K562 (cell line): ENCODE results near the gene FCHO1. TPM values are rescaled to one million over a fixed set of nuclear protein-coding genes. Genes with fewer than 3 reads are reported as not detected.

Source experiments
- ETV1 ChIP-seq: fragments of 450-650 bp; conservative IDR thresholded peaks from 2 replicates; pipeline ENCODE4 v1.6.1; 2016; ENCODE audit warnings: missing genetic modification characterization, control low read depth, low read depth, missing compliant biosample characterization
- ETV6 ChIP-seq, 3 experiments: fragments of 150-350 bp in 1 of 3; sonication (generic) in 1 of 3; formaldehyde crosslinking in 1 of 3; IDR thresholded peaks; 2 replicates each; pipeline versions ENCODE4 v1.6.1 to v1.8.0; 2014 to 2022; ENCODE audit warnings: borderline replicate concordance in 2 of 3, low read depth in 2 of 3, antibody characterized with exemption in 1 of 3, low read length in 1 of 3, mild to moderate bottlenecking in 1 of 3, missing genetic modification reagents in 1 of 3
- HCFC1 ChIP-seq: IDR thresholded peaks from 2 replicates; pipeline ENCODE4 v1.6.1; 2012; ENCODE audit warnings: low read depth, low read length, improper control_type of control experiment
- HDAC1 ChIP-seq, 2 experiments: fragments of 450-650 bp; IDR thresholded peaks; 2 replicates each; pipeline ENCODE4 v1.6.1; 2016 to 2017; ENCODE audit warnings: inconsistent platforms in 1 of 2, mild to moderate bottlenecking in 1 of 2, moderate library complexity in 1 of 2
- JUND ChIP-seq, 2 experiments: IDR thresholded peaks; 2 replicates in 1 of 2; 3 replicates in 1 of 2; pipeline ENCODE4 v1.6.1; 2011; ENCODE audit warnings: borderline replicate concordance in 2 of 2, low read depth in 2 of 2, low read length in 2 of 2, improper control_type of control experiment in 1 of 2, missing biosample characterization in 1 of 2, missing genetic modification characterization in 1 of 2, missing genetic modification reagents in 1 of 2
- NFIC ChIP-seq: fragments of 450-650 bp; IDR thresholded peaks from 2 replicates; pipeline ENCODE4 v1.6.1; 2017; ENCODE audit warnings: mild to moderate bottlenecking, inconsistent platforms
- PRDM10 ChIP-seq: fragments of 450-650 bp; IDR thresholded peaks from 2 replicates; pipeline ENCODE4 v1.6.1; 2018; ENCODE audit not compliant: partially characterized antibody
- PTRF ChIP-seq: fragments of 450-650 bp; IDR thresholded peaks from 2 replicates; pipeline ENCODE4 v1.6.1; 2016; ENCODE audit warnings: mild to moderate bottlenecking, missing genetic modification characterization, missing compliant biosample characterization
- RAD51 ChIP-seq: fragments of 450-650 bp; IDR thresholded peaks from 2 replicates; pipeline ENCODE4 v1.7.1; 2016; ENCODE audit warnings: low read depth, mild to moderate bottlenecking, borderline replicate concordance
- YY1 ChIP-seq, 3 experiments: IDR thresholded peaks; 2 replicates each; pipeline ENCODE4 v1.6.1; 2011; ENCODE audit warnings: low read length in 2 of 3, mild to moderate bottlenecking in 2 of 3, moderate library complexity in 2 of 3, borderline replicate concordance in 1 of 3, control low read depth in 1 of 3, low read depth in 1 of 3; ENCODE audit not compliant: insufficient read depth in 3 of 3, insufficient replicate concordance in 2 of 3, control insufficient read depth in 1 of 3, insufficient read length in 1 of 3; ENCODE audit errors: extremely low read depth in 1 of 3
- ZBTB11 ChIP-seq, 3 experiments: fragments of 200-800 bp in 1 of 3; fragments of 250-450 bp in 1 of 3; fragments of 450-650 bp in 1 of 3; sonication (Bioruptor Pico) in 1 of 3; sonication (Bioruptor generic) in 1 of 3; formaldehyde crosslinking in 1 of 3; IDR thresholded peaks; 2 replicates each; pipeline versions ENCODE4 v1.6.1 to v1.8.0; 2016 to 2022; ENCODE audit warnings: mild to moderate bottlenecking in 2 of 3, missing genetic modification characterization in 2 of 3, missing compliant biosample characterization in 1 of 3, moderate library complexity in 1 of 3
- ZNF398 ChIP-seq: fragments of 250-450 bp; sonication (Bioruptor Pico); IDR thresholded peaks from 2 replicates; pipeline ENCODE4 v1.8.0; 2021; ENCODE audit warnings: moderate library complexity, mild to moderate bottlenecking, inconsistent platforms
- polyA plus RNA-seq, 8 experiments: library from polyadenylated mRNA; depleted of rRNA in 4 of 8; stranded (reverse) in 5 of 8; unstranded in 3 of 8; fragments of >200 nt; fragmentation: Nextera tagmentation in 2 of 8; fragmentation: Illumina TruSeq in 1 of 8; extraction: Ambion mirVana in 2 of 8; extraction: Trizol in 1 of 8; gene quantifications; 2 replicates each; pipeline versions ENCODE4 v1.2.1 to v1.2.3, GENCODE V29; 2011 to 2014; ENCODE audit warnings: inconsistent platforms in 1 of 8, missing spikeins in 1 of 8
- total RNA-seq, 7 experiments: library from RNA; depleted of rRNA in 6 of 7; stranded (reverse); fragments of >200 nt in 6 of 7; fragmentation: Illumina TruSeq in 2 of 7; extraction: Trizol in 2 of 7; gene quantifications; 2 replicates each; pipeline versions ENCODE4 v1.2.1 to v1.2.3, GENCODE V29; 2011 to 2021; ENCODE audit warnings: low replicate concordance in 1 of 7
- TF ChIP-seq, protein P1 (sequence below): fragments of 250-450 bp; sonication (Bioruptor Pico); IDR thresholded peaks from 2 replicates; pipeline ENCODE4 v1.8.0; 2022; ENCODE audit warnings: moderate library complexity, mild to moderate bottlenecking, inconsistent platforms

The FCHO1 gene
- total and polyA plus RNA-seq, 9 of the 15 experiments (the other 6 are each of a cell fraction or from before 2014, with no cell fraction given) = 0.21 to 58.9 (median 18.3) TPM

DNA sequence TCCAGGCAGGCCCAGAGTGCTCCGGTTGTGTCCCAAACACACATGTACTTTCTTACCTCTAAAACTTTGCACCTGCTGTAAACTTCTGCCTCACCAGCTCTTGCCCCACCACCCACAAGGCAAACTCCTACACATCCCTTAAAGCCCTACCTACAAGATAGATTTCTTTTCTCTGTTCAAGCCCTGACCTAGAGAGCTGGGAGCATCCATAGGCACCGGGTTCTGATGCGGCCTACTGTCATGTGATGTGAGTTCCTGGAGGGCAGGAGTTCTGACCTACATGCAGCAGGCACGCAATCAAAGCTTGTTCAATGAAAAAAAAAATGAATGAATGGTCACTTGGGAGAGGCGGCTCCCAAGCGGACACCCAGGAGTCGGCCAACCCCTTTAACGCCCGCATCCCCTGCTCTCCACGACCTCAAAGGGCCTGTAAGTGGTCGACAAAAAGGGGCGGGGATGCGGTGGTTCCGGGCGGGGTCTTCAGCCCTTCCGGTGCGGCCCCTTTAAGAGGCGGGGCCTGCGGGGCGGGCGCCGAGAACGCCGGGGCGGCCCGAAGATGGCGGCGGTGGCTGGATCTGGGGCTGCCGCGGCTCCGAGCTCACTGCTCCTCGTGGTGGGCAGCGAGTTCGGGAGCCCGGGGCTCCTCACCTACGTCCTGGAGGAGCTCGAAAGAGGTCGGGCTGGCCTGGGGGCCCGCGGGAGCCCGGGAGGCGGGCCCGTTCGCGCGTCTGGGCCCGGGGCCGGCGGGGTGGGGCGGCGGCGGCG is 32.1 kb upstream of the FCHO1 start, which contains the start of gene MAP1S (continued):
- peak; percentile 30; the same call in 1 of the 2 replicates for TF ChIP-seq HCFC1
- TF ChIP-seq, protein P1, sequence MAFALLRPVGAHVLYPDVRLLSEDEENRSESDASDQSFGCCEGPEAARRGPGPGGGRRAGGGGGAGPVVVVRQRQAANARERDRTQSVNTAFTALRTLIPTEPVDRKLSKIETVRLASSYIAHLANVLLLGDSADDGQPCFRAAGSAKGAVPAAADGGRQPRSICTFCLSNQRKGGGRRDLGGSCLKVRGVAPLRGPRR (CRISPR knock-in tag) = no peak
- TF ChIP-seq NFIC = peak; percentile 13; the same call in 1 of the 2 replicates
- TF ChIP-seq RAD51 = peak; percentile 60
- TF ChIP-seq JUND (IDR thresholded peaks at IDR 0.05; ENCODE audit: borderline replicate concordance, low read depth, low read length) = no peak
- TF ChIP-seq JUND (tag; IDR thresholded peaks at IDR 0.05; ENCODE audit: borderline replicate concordance, low read depth, low read length) = no peak
- no peak for TF ChIP-seq PRDM10
- TF ChIP-seq ETV6 (IDR thresholded peaks at IDR 0.05; ENCODE audit: borderline replicate concordance in 1 of 2, low read depth in 2 of 2, low read length in 1 of 2) = no peak
- no peak for TF ChIP-seq ETV6 (CRISPR knock-in tag; IDR thresholded peaks at IDR 0.05; ENCODE audit: borderline replicate concordance)
- peak; percentile 77 for TF ChIP-seq ETV1
- peak in 1 of 2 experiments; percentile 44; a peak in 1 of 4 replicates for TF ChIP-seq HDAC1 (IDR thresholded peaks at IDR 0.05)
- TF ChIP-seq PTRF = no peak
- TF ChIP-seq YY1 (IDR thresholded peaks at IDR 0.05; ENCODE audit: borderline replicate concordance in 1 of 3, control insufficient read depth in 1 of 3, extremely low read depth in 1 of 3, insufficient read depth in 3 of 3, insufficient read length in 1 of 3, insufficient replicate concordance in 2 of 3, low read depth in 1 of 3, low read length in 2 of 3) = peak; percentile 75 to 96 (median 93)
- TF ChIP-seq ZBTB11 (CRISPR knock-in tag; IDR thresholded peaks at IDR 0.05) = no peak
- no peak for TF ChIP-seq ZNF398 (CRISPR knock-in tag)
